A549 (cell line): ENCODE results near the gene CDC6.

ENCODE experiments used
- BHLHE40 ChIP-seq: IDR thresholded peaks from 2 replicates; pipeline ENCODE4 v1.6.1; 2012; ENCODE audit warnings: low read depth, low read length, inconsistent platforms
- EP300 ChIP-seq, 2 experiments: fragments of >200 bp; sonication (Bioruptor Twin); formaldehyde crosslinking; IDR thresholded peaks; 2 replicates in 1 of 2; 3 replicates in 1 of 2; pipeline ENCODE4 v1.6.1; 2016 to 2017
- HDAC2 ChIP-seq: fragments of 200-600 bp; sonication (generic); IDR thresholded peaks from 2 replicates; pipeline ENCODE4 v1.6.1; 2016
- JUNB ChIP-seq: fragments of >200 bp; sonication (Bioruptor Twin); formaldehyde crosslinking; IDR thresholded peaks from 2 replicates; pipeline ENCODE4 v1.6.1; 2016
- KDM5A ChIP-seq: fragments of 200-600 bp; sonication (generic); IDR thresholded peaks from 2 replicates; pipeline ENCODE4 v1.6.1; 2016; ENCODE audit warnings: antibody characterized with exemption, mild to moderate bottlenecking
- MYC ChIP-seq: IDR thresholded peaks from 2 replicates; pipeline ENCODE4 v1.6.1; 2012; ENCODE audit warnings: mild to moderate bottlenecking, inconsistent platforms, low read length, improper control_type of control experiment, borderline replicate concordance
- PHF8 ChIP-seq: fragments of 200-600 bp; sonication (generic); IDR thresholded peaks from 2 replicates; pipeline ENCODE4 v1.6.1; 2016; ENCODE audit warnings: low read depth, mild to moderate bottlenecking, antibody characterized with exemption, moderate library complexity, borderline replicate concordance
- POLR2A ChIP-seq: IDR thresholded peaks from 2 replicates; pipeline ENCODE4 v1.6.1; 2012; ENCODE audit warnings: mild to moderate bottlenecking, low read length
- SMC3 ChIP-seq: fragments of >200 bp; sonication (Bioruptor Twin); formaldehyde crosslinking; IDR thresholded peaks from 3 replicates; pipeline ENCODE4 v1.6.1; 2018; ENCODE audit warnings: inconsistent platforms
- TF ChIP-seq, protein P1 (sequence below): fragments of >200 bp; sonication (Bioruptor Twin); formaldehyde crosslinking; IDR thresholded peaks from 3 replicates; pipeline ENCODE4 v1.5.1; 2016

- TF ChIP-seq, protein P1, sequence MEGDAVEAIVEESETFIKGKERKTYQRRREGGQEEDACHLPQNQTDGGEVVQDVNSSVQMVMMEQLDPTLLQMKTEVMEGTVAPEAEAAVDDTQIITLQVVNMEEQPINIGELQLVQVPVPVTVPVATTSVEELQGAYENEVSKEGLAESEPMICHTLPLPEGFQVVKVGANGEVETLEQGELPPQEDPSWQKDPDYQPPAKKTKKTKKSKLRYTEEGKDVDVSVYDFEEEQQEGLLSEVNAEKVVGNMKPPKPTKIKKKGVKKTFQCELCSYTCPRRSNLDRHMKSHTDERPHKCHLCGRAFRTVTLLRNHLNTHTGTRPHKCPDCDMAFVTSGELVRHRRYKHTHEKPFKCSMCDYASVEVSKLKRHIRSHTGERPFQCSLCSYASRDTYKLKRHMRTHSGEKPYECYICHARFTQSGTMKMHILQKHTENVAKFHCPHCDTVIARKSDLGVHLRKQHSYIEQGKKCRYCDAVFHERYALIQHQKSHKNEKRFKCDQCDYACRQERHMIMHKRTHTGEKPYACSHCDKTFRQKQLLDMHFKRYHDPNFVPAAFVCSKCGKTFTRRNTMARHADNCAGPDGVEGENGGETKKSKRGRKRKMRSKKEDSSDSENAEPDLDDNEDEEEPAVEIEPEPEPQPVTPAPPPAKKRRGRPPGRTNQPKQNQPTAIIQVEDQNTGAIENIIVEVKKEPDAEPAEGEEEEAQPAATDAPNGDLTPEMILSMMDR, result no peak
- TF ChIP-seq EP300 (IDR thresholded peaks at IDR 0.05) (no peak), MYC (no peak), POLR2A (no peak), JUNB (no peak), KDM5A (no peak), PHF8 (no peak), SMC3 (no peak), BHLHE40 (no peak), HDAC2 (no peak)
These were observed 43.3 kb downstream of the CDC6 start for GRCh38 chr17:40330850-40331470.
